Activated gamma-delta T cell (primary cell): Measurements from ENCODE around the gene TEX44.

Experiments used
- DNase-seq: peaks from one replicate; lab custom pipeline; 2025; lab: John Stamatoyannopoulos, UW

TEX44 gene

GRCh38 chr2:231605607-231606091, 13.0 kb downstream of the TEX44 start:
- no peak for DNase-seq

GRCh38 chr2:231606941-231607340, 14.3 kb downstream of the TEX44 start:
- no peak for DNase-seq

GRCh38 chr2:231611273-231612108, 18.8 kb downstream of the TEX44 start:
- no peak for DNase-seq

GRCh38 chr2:231612109-231612455, 19.4 kb downstream of the TEX44 start:
- no peak for DNase-seq

- DNase-seq = peak; percentile 73
Observed at GRCh38 chr2:231612456-231613330, 20.0 kb downstream of the TEX44 start.

- no peak for DNase-seq
Observed at GRCh38 chr2:231613331-231613662, 20.6 kb downstream of the TEX44 start.

- DNase-seq = peak; percentile 45
Observed at GRCh38 chr2:231613663-231614558, 21.2 kb downstream of the TEX44 start.

- no peak for DNase-seq
Observed at GRCh38 chr2:231614559-231615057, 21.9 kb downstream of the TEX44 start.

- DNase-seq = no peak
Observed at GRCh38 chr2:231615058-231615671, 22.5 kb downstream of the TEX44 start.

GRCh38 chr2:231616296-231616695, 23.6 kb downstream of the TEX44 start:
- no peak for DNase-seq

GRCh38 chr2:231617059-231617926, 24.6 kb downstream of the TEX44 start:
- no peak for DNase-seq

- no peak for DNase-seq
Observed at GRCh38 chr2:231621051-231621879, 28.6 kb downstream of the TEX44 start.

- no peak for DNase-seq
Observed at GRCh38 chr2:231622963-231623362, 30.3 kb downstream of the TEX44 start.

GRCh38 chr2:231626449-231626848, 33.8 kb downstream of the TEX44 start:
- DNase-seq = no peak

- no peak for DNase-seq
Observed at GRCh38 chr2:231627384-231628120, 34.9 kb downstream of the TEX44 start.

- DNase-seq = no peak
Observed at GRCh38 chr2:231632559-231633142, 40.0 kb downstream of the TEX44 start.

GRCh38 chr2:231633241-231633976, 40.7 kb downstream of the TEX44 start:
- DNase-seq = no peak

GRCh38 chr2:231634412-231634811, 41.7 kb downstream of the TEX44 start:
- no peak for DNase-seq
